PC-9 (cell line): ENCODE data around the gene OOSP1. TPM values are rescaled to one million over a fixed set of nuclear protein-coding genes. Genes with fewer than 3 reads are reported as not detected.

Source experiments
- BruUV-seq: library from RNA; stranded (reverse); fragments of 400-500 nt; replicated peaks from 2 replicates; lab custom pipeline; 2021; lab: Mats Ljungman, UMichigan
- CTCF ChIA-PET: fragments of 300-600 bp; sonication (Branson Sonifier 250); formaldehyde crosslinking; loops from one replicate; lab custom pipeline; 2022; ENCODE audit warnings: antibody characterized with exemption; lab: Charles Lee
- POLR2A ChIA-PET: fragments of 300-600 bp; sonication (Branson Sonifier 250); formaldehyde crosslinking; loops from one replicate; lab custom pipeline; 2022; ENCODE audit warnings: antibody characterized with exemption; ENCODE audit not compliant: unreplicated experiment; lab: Charles Lee
- DNase-seq, 2 experiments: peaks; one replicate each; pipeline versions ENCODE4 v3.0.0 to v3.0.0-alpha.2; 2015 to 2022; ENCODE audit warnings: mixed read lengths in 1 of 2
- H2AFZ ChIP-seq: fragments of 200-600 bp; sonication (generic); 2 replicates; pipeline ENCODE4 v1.8.1; 2017; ENCODE audit warnings: antibody characterized with exemption
- H3F3A ChIP-seq: fragments of 200-600 bp; sonication (generic); 2 replicates; pipeline ENCODE4 v1.8.1; 2017; ENCODE audit warnings: antibody characterized with exemption, mild to moderate bottlenecking, low read depth; ENCODE audit not compliant: insufficient read depth
- H3K27ac ChIP-seq: fragments of 200-600 bp; sonication (generic); 2 replicates; pipeline ENCODE4 v1.6.1; 2016; ENCODE audit warnings: mixed run types
- H3K27me3 ChIP-seq: fragments of 200-600 bp; sonication (generic); 2 replicates; pipeline ENCODE4 v1.6.1; 2016; ENCODE audit warnings: low read depth, mixed run types; ENCODE audit not compliant: insufficient read depth
- H3K36me3 ChIP-seq: fragments of 200-600 bp; sonication (generic); 2 replicates; pipeline ENCODE4 v1.6.1; 2016; ENCODE audit warnings: low read depth, mixed run types
- H3K4me1 ChIP-seq: fragments of 200-600 bp; sonication (generic); replicated peaks from 2 replicates; pipeline ENCODE4 v1.6.1; 2016; ENCODE audit warnings: mixed run types; ENCODE audit not compliant: insufficient read depth
- H3K4me2 ChIP-seq: fragments of 200-600 bp; sonication (generic); 2 replicates; pipeline ENCODE4 v1.6.1; 2017; ENCODE audit warnings: mixed run types
- H3K4me3 ChIP-seq: fragments of 200-600 bp; sonication (generic); 2 replicates; pipeline ENCODE4 v1.6.1; 2016; ENCODE audit warnings: mixed run types
- H3K79me2 ChIP-seq: fragments of 200-600 bp; sonication (generic); 2 replicates; pipeline ENCODE4 v1.6.1; 2017; ENCODE audit warnings: low read depth, mixed run types
- H3K9me2 ChIP-seq: fragments of 200-600 bp; sonication (generic); 2 replicates; pipeline ENCODE4 v1.8.1; 2017; ENCODE audit warnings: mild to moderate bottlenecking; ENCODE audit not compliant: insufficient read depth
- H3K9me3 ChIP-seq: fragments of 200-600 bp; sonication (generic); 2 replicates; pipeline ENCODE4 v1.8.1; 2016; ENCODE audit warnings: low read depth; ENCODE audit not compliant: insufficient read depth
- H4K20me1 ChIP-seq: fragments of 200-600 bp; sonication (generic); 2 replicates; pipeline ENCODE4 v1.8.1; 2017; ENCODE audit not compliant: insufficient read depth
- CTCF ChIP-seq: fragments of 200-600 bp; sonication (generic); conservative IDR thresholded peaks from 2 replicates; pipeline ENCODE4 v1.6.1; 2017; ENCODE audit warnings: mixed run types, antibody characterized with exemption, mild to moderate bottlenecking, moderate library complexity
- EZH2 ChIP-seq: fragments of 200-600 bp; sonication (generic); IDR thresholded peaks from 2 replicates; pipeline ENCODE4 v1.8.0; 2017; ENCODE audit warnings: antibody characterized with exemption, low read depth
- intact Hi-C: fragments of 100-400 bp; cut with micrococcal nuclease; formaldehyde crosslinking; loops from one replicate; pipeline ENCODE4 v1.10.0; 2022; ENCODE audit not compliant: unreplicated experiment
- total RNA-seq: library from RNA; stranded (reverse); gene quantifications from 2 replicates; pipeline ENCODE4 v1.2.3, GENCODE V29; 2021

Gene OOSP1
- total RNA-seq, 1 experiment from 2014 or later = not detected

- ChIA-PET CTCF (interaction anchor here (0.6 kb wide), 1 partner anchor 41 kb away, joined by 3 read pairs; no protein-coding TSS in a partner anchor), POLR2A (no interaction called here)
- TSS peak; percentile 44 for BruUV-seq
- no peak overlapping the region for H3K27ac ChIP-seq
- H3K4me1 ChIP-seq = no peaks in the 10 kb centered on the region
- TF ChIP-seq EZH2 (no peak), CTCF (no peak)
- H3K4me2 ChIP-seq = no peak overlapping the region
- H3K4me3 ChIP-seq = no peak overlapping the region
- no peaks in the 10 kb centered on the region for H3K27me3 ChIP-seq
- intact Hi-C loops = no loop called here
- no peaks in the 10 kb centered on the region for H3K9me3 ChIP-seq
- no peaks in the 10 kb centered on the region for H4K20me1 ChIP-seq
- no peak overlapping the region for H2AFZ ChIP-seq
- H3K36me3 ChIP-seq = no peaks in the 10 kb centered on the region
- no peaks in the 10 kb centered on the region; the same call in 1 of the 2 replicates for H3K9me2 ChIP-seq
- no peaks in the 10 kb centered on the region for H3K79me2 ChIP-seq
- no peak for DNase-seq
- no peaks in the 10 kb centered on the region for H3F3A ChIP-seq
Measured at GRCh38 chr11:59898046-59898445, 40.2 kb upstream of the OOSP1 start.

DNA sequence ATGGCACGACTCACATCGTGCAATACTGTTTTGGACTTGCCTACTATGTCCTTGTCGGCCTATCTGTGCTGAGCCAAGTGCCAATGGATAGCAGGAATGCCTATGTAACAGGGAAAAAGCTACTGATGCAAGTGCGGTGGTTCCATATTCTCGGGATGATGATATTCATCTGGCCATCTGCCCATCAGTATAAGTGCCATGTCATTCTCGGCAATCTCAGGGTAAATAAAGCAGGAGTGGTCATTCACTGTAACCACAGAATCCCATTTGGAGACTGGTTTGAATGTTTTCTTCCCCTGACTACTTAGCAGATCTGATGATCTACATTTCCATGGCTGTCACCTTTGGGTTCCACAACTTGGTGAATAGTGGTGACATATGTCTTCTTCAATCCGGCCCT lies 39.6 kb upstream of the OOSP1 start:
- Histone ChIP-seq H2AFZ (no peak overlapping the region), H3K9me3 (no peaks in the 10 kb centered on the region), H3K4me2 (no peak overlapping the region), H3K27me3 (no peaks in the 10 kb centered on the region), H3K4me1 (no peaks in the 10 kb centered on the region), H3K4me3 (no peak overlapping the region), H3K36me3 (no peaks in the 10 kb centered on the region), H4K20me1 (no peaks in the 10 kb centered on the region), H3F3A (no peaks in the 10 kb centered on the region), H3K79me2 (no peaks in the 10 kb centered on the region), H3K9me2 (no peaks in the 10 kb centered on the region; the same call in 1 of the 2 replicates), H3K27ac (no peak overlapping the region)
- TF ChIP-seq CTCF (no peak), EZH2 (no peak)
- peak in 1 of 2 experiments; percentile 55 for DNase-seq
- intact Hi-C loops = no loop called here
- CTCF ChIA-PET = interaction anchor here (0.5 to 0.6 kb wide), 2 partner anchors 42 to 240 kb away, joined by 3 to 7 read pairs; no protein-coding TSS in a partner anchor
- BruUV-seq = no TSS peak
- POLR2A ChIA-PET = no interaction called here

DNA sequence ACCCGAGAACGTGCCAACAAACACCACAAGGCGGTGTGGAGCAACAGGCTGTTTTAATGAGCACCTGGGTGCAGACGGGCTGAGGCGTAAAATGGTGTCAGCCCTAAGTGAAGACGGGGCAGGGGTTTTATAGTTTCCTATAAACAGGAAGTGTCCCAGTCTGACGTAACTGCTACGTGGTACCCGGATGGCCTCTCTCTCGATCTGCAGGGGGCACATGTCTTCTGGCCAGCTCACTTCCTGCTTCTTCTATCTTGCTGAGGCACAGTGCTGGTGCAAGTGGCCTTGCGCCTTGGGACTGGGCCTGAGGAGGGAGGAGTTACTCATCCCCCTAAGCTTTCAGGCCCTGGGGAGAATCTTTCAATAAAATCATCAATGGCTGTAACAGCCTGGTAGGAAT lies 38.7 kb upstream of the OOSP1 start:
- TF ChIP-seq CTCF (no peak), EZH2 (no peak)
- Histone ChIP-seq H3K36me3 (no peaks in the 10 kb centered on the region), H2AFZ (no peak overlapping the region), H3K27ac (no peak overlapping the region), H3K27me3 (no peaks in the 10 kb centered on the region), H3F3A (no peaks in the 10 kb centered on the region), H3K9me2 (no peaks in the 10 kb centered on the region; the same call in 1 of the 2 replicates), H4K20me1 (no peaks in the 10 kb centered on the region), H3K9me3 (no peaks in the 10 kb centered on the region), H3K79me2 (no peaks in the 10 kb centered on the region), H3K4me1 (no peaks in the 10 kb centered on the region), H3K4me2 (no peak overlapping the region), H3K4me3 (no peak overlapping the region)
- ChIA-PET CTCF (no interaction called here), POLR2A (interaction anchor here (0.6 kb wide), 1 partner anchor 1463 kb away, joined by 3 read pairs; the partner anchor contains the start of gene TMEM138)
- intact Hi-C loops = no loop called here
- no peak for DNase-seq
- BruUV-seq = no TSS peak
